Mucosa of rectum (tissue), 2 donors: ENCODE results near the gene HLA-DRB1.
"Not testable (repeated sequence)": the region's sequence is repeated elsewhere in the genome, so short reads cannot be mapped to it uniquely, and the experiment has no call there.

Source experiments
- H3K27ac ChIP-seq, 2 donors: one replicate each; pipeline ENCODE4 v1.7.0; 2013; ENCODE audit warnings: inconsistent platforms in 2 of 2, low read depth in 2 of 2, low read length in 2 of 2
- H3K27me3 ChIP-seq, 2 donors: one replicate each; pipeline ENCODE4 v1.7.0; 2013; ENCODE audit warnings: low read length in 2 of 2; ENCODE audit not compliant: control insufficient read depth in 2 of 2, insufficient read depth in 2 of 2
- H3K36me3 ChIP-seq, 2 donors: one replicate each; pipeline ENCODE4 v1.7.0; 2013; ENCODE audit warnings: low read length in 2 of 2; ENCODE audit not compliant: control insufficient read depth in 2 of 2, insufficient read depth in 2 of 2
- H3K4me1 ChIP-seq, 2 donors: one replicate each; pipeline ENCODE4 v1.7.0; 2013; ENCODE audit warnings: low read length in 2 of 2, mild to moderate bottlenecking in 1 of 2; ENCODE audit not compliant: control insufficient read depth in 2 of 2, insufficient read depth in 2 of 2
- H3K4me3 ChIP-seq, 2 donors: one replicate each; pipeline ENCODE4 v1.7.0; 2013; ENCODE audit warnings: low read length in 2 of 2
- H3K9ac ChIP-seq, 2 donors: one replicate each; pipeline ENCODE4 v1.7.0; 2013; ENCODE audit warnings: low read length in 2 of 2, low read depth in 1 of 2, mild to moderate bottlenecking in 1 of 2
- H3K9me3 ChIP-seq, 2 donors: one replicate each; pipeline ENCODE4 v1.7.0; 2013; ENCODE audit warnings: low read length in 2 of 2; ENCODE audit not compliant: control insufficient read depth in 2 of 2
- donor health status: healthy.
- donor health status: Normal muscosa, but diverticular disease.

Gene HLA-DRB1

DNA sequence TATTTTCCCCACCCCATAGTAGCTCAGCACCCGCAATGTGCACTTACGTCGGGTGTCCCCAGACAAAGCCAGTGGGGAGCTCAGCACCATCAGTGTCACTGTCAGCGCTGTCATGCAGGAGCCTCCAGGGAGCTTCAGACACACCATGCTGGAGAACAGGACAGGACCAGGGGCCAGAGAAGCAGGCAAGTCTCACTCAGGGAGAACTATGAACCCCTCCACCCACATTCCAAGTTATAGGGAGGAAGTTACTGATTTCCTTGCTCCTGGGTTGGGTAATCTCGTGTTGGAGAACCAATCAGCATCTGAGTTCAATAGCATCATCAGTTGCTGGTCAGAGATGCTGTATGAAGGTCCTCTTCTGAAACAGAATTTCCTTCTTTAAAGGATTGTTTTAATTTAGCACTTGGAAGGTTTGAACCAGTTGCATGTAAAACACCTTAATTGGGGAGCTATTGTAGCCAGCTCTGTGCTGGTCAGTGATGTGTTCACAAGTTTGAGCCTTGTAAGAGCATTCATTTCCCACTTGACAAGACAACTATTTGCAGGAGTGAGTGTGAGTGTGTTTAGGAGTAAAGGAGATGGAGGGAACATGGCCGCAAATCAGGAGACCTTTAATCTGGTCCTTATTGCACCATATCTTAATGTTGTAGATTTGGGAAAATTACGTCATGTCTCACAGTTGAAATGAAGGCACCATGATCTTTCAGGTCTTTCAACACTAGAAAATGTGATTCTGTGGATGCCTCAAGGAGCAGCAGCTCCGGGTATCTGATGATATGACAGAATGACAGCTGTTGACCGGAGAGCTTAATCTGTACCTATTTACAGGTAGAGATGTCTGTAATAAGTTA, at the start of gene HLA-DRB1:
Gene HLA-DRB1, minus strand, starts transcription at position 253 of the 854 bp plus-strand sequence. Its CDS starts 106 bp downstream, at position 147.
- peak within 1 kb of the TSS in 1 of 2 donors; percentile 65 for H3K27ac ChIP-seq
- no peaks in the 10 kb centered on the region for H3K27me3 ChIP-seq
- H3K9ac ChIP-seq = peak within 1 kb of the TSS in 1 of 2 donors; percentile 41
- H3K36me3 ChIP-seq = no peaks in the 10 kb centered on the region
- peak within 1 kb of the TSS in 1 of 2 donors; percentile 61 for H3K4me3 ChIP-seq
- no peaks in the 10 kb centered on the region for H3K4me1 ChIP-seq
- H3K9me3 ChIP-seq = no peaks in the 10 kb centered on the region

DNA sequence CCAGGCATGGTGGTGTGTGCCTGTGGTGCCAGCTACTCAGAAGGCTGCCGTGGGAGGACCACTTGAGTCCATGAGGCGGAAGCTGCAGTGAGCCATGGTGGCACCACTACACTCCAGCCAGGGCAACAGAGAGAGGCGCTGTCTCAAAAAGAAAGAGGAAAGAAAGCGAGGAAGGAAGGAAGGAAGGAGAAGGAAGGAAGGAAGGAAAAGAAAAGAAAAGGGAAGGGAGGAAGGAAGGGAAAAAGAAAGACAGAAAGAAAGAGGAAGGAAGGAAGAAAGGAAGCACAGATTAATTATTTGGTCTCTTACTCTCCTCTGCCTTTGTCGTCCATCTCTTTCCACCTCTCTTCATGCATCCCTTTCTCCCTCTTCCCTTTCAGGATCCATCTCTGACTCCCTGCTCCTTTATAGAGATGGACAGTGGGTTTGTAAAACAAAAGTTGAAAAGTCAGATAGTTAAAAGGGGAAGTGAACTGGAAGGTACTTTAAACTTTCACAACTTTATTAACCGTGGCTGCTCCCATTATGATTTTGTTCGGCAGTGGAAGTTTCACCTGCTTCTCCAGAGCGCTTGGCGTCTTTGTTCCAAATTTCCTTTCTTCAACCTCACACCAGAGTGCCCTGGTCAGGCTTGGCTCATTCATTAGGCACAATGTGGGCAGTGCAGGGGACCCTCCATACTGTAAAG, 49.0 kb upstream of the HLA-DRB1 start:
- H3K27ac ChIP-seq = peak overlapping the region in 1 of 2 donors; percentile 4
- no peaks in the 10 kb centered on the region for H3K9me3 ChIP-seq
- H3K27me3 ChIP-seq = no peaks in the 10 kb centered on the region
- no peak overlapping the region for H3K9ac ChIP-seq
- H3K4me1 ChIP-seq = no peaks in the 10 kb centered on the region
- no peak overlapping the region for H3K4me3 ChIP-seq
- no peaks in the 10 kb centered on the region for H3K36me3 ChIP-seq

DNA sequence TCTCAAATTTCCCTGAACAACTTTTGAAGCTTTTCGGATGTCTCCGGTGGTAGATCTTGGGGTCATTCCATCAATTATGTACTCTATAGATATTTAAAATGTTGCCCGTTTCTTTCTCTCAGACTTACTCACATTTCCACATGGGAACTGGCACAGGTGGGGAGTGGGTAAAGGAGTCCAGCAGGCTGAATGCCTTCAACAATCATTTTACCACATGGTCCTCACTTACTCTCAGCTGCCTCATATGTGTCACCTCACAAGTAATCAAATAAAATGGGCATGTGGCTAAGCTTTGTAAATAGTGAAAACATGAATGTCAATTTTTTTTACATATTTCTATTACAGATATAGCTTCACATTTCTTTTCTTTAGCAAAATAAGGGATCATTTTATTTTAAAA, 48.2 kb upstream of the HLA-DRB1 start:
- peak overlapping the region in 1 of 2 donors; percentile 16 for H3K27ac ChIP-seq
- H3K4me3 ChIP-seq = peak overlapping the region in 1 of 2 donors; percentile 52

DNA sequence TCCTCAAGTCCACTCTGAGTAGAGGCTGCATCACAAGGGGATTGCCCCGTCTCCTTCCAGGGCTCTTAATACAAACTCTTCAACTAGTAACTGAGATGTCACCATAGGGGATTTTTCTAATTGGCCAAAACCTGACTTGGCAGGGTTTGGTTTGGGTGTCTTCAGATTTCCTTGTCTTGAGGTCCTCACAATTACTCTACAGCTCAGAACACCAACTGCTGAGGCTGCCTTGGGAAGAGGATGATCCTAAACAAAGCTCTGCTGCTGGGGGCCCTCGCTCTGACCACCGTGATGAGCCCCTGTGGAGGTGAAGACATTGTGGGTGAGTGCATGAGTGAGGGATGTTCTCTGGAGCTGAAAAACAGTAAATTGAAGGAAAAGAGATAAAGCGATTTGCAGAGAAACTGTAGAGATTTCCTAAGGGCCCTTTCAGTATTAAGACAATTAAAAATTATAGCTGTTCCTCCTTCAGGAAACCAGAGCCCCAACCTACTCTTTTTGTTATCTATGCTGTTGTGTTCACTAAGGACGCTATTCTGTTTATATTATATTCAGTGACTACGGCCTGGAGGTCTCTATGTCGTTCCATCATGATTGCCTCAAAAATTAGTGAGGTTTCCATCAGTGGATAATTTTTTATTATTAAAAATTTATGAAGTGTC, 47.7 kb upstream of the HLA-DRB1 start, which contains the start of gene HLA-DQA1:
Gene HLA-DQA1, plus strand, starts transcription at position 188 of the 662 bp plus-strand sequence. Its CDS starts 53 bp downstream, at position 241.
- H3K27ac ChIP-seq = peak within 1 kb of the TSS in 1 of 2 donors; percentile 16

More for the DNA sequence above, 48.2 kb upstream of the HLA-DRB1 start:
- no peaks in the 10 kb centered on the region for H3K36me3 ChIP-seq
- H3K4me1 ChIP-seq = no peaks in the 10 kb centered on the region
- no peaks in the 10 kb centered on the region for H3K27me3 ChIP-seq
- H3K9ac ChIP-seq = no peak overlapping the region
- no peaks in the 10 kb centered on the region for H3K9me3 ChIP-seq

DNA sequence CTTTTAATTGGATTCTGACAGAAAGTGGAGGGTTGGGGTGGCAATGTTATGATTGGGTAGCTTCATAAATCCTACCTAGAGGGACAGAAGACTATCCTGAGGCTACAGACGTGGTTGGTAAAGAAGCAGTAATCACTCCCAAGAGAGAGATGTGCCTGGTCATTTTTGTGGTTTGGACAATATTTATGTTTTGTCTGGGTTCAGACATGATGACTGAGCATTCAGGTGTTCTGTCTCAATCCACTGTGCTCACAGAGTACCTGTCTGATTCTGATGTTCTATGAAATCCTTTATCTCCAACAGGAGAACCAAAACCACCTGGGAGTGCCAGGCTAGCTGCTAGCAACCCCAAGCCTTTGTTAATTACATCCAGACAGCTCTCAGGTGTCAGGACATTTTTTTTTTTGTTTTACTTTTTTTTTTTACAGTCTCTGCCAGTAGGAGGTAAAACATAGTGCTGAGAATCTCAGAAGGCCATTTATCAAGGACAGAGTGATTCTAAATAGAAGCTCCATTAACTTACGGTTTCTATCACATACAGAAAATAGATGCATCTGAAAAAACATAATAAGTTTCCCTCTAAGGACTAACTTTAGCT, 46.0 kb upstream of the HLA-DRB1 start:
- H3K4me1 ChIP-seq = no peaks in the 10 kb centered on the region
- H3K36me3 ChIP-seq = no peaks in the 10 kb centered on the region
- H3K27ac ChIP-seq = no peak overlapping the region
- no peak overlapping the region for H3K9ac ChIP-seq
- no peaks in the 10 kb centered on the region for H3K9me3 ChIP-seq
- no peaks in the 10 kb centered on the region for H3K27me3 ChIP-seq
- no peak overlapping the region for H3K4me3 ChIP-seq

More for the DNA sequence above, 47.7 kb upstream of the HLA-DRB1 start, which contains the start of gene HLA-DQA1:
- Histone ChIP-seq H3K9me3 (no peaks in the 10 kb centered on the region), H3K36me3 (no peaks in the 10 kb centered on the region), H3K9ac (no peak within 1 kb of the TSS), H3K4me3 (peak within 1 kb of the TSS in 1 of 2 donors; percentile 52), H3K27me3 (no peaks in the 10 kb centered on the region), H3K4me1 (no peaks in the 10 kb centered on the region)

DNA sequence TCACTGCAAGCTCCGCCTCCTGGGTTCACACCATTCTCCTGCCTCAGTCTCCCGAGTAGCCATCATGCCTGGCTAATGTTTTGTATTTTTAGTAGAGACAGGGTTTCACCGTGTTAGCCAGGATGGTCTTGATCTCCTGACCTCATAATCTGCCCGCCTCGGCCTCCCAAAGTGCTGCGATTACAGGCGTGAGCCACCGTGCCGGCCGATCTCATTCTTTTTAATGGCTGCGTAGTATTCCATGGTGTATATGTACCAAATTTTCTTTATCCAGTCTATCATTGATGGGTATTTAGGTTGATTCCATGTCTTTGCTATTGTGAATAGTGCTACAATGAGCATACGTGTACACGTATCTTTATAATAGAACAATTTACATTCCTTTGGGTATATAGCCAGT, 40.1 kb upstream of the HLA-DRB1 start:
- H3K36me3 ChIP-seq = not testable (repeated sequence)

DNA sequence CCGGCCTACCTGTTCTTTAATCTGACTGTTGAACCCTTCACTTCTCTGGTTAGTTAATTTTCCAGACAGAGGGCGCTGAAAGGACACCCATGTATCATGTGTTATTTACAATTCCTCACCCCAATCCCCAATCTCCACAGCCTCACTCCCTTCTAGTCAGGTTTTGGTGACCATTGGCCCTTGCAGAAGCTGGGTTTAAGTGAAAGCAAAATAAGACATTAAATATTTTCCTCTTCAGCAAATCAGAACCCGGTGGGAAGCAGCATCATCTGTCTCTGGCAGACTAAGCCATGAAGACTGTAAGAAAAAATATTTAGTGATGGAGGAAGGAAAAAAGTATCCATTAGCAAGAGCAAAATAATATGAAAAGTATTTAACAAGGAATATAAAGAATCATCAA, 38.2 kb upstream of the HLA-DRB1 start:
- Histone ChIP-seq H3K9ac (no peak overlapping the region), H3K4me3 (no peak overlapping the region), H3K4me1 (no peaks in the 10 kb centered on the region), H3K36me3 (no peaks in the 10 kb centered on the region), H3K27me3 (no peaks in the 10 kb centered on the region), H3K27ac (no peak overlapping the region), H3K9me3 (no peaks in the 10 kb centered on the region)

More for the DNA sequence above, 40.1 kb upstream of the HLA-DRB1 start:
- not testable (repeated sequence) for H3K4me1 ChIP-seq, H3K27ac ChIP-seq, H3K9ac ChIP-seq, H3K9me3 ChIP-seq, H3K4me3 ChIP-seq, H3K27me3 ChIP-seq

DNA sequence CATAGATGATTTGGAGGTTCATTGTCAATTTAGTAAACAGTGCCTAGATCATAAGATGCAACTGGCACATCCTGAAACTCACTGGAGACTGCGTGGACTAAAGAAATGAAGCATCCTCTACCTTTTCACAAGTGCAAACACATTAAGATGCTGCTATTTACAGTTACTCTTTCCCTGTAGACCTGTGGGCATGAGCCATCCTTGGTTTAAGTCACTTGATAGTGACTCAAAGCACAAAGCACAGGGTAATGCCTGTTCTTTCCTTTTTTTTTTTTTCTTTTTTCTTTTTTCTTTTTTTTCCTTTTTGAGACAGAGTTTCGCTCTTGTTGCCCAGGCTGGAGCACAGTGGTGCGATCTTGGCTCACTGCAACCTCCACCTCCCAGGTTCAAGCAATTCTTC, 37.6 kb upstream of the HLA-DRB1 start:
- no peaks in the 10 kb centered on the region for H3K9me3 ChIP-seq
- H3K27ac ChIP-seq = no peak overlapping the region

DNA sequence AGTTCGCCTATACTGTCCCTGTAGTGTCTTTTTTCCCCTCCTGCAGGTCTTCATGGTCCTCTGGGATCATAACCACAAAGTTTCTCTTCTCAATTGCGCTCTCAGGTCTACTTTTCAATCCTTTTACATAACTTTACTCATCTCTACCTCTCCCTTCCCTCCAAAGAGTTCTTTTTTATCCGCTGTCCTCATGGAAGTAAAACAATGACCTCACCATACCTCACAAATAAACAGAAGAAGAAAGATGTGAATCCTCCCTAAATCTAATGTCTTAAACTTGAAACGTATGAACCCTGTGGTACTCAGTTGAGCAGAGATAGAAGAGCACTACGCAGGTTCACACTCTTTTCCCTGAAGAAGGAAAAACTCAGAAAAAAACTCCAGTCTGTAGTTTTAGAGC, 35.5 kb upstream of the HLA-DRB1 start:
- no peaks in the 10 kb centered on the region for H3K9me3 ChIP-seq

More for the DNA sequence above, 37.6 kb upstream of the HLA-DRB1 start:
- Histone ChIP-seq H3K36me3 (no peaks in the 10 kb centered on the region), H3K4me3 (no peak overlapping the region), H3K27me3 (no peaks in the 10 kb centered on the region), H3K9ac (no peak overlapping the region), H3K4me1 (peaks cover 0 to 5% of the 10 kb centered on the region in 2 donors)

More for the DNA sequence above, 35.5 kb upstream of the HLA-DRB1 start:
- Histone ChIP-seq H3K9ac (no peak overlapping the region), H3K4me3 (no peak overlapping the region), H3K36me3 (no peaks in the 10 kb centered on the region), H3K4me1 (peaks cover 0 to 6% of the 10 kb centered on the region in 2 donors), H3K27me3 (no peaks in the 10 kb centered on the region), H3K27ac (no peak overlapping the region)
